Vagina (tissue), 2 donors: ENCODE results near the gene TRAPPC10.

Experiments used
- POLR2A ChIP-seq, 2 donors: fragments of 450-650 bp; IDR thresholded peaks; one replicate each; pipeline ENCODE4 v1.6.1; 2017; ENCODE audit warnings: antibody characterized with exemption in 2 of 2, mild to moderate bottlenecking in 2 of 2, moderate library complexity in 2 of 2
- POLR2AphosphoS5 ChIP-seq, 2 donors: sonication (generic); formaldehyde crosslinking; IDR thresholded peaks; one replicate each; pipeline ENCODE4 v1.9.0; 2017; ENCODE audit warnings: antibody characterized with exemption in 2 of 2, mild to moderate bottlenecking in 2 of 2, low read depth in 1 of 2; ENCODE audit not compliant: insufficient read depth in 1 of 2
- TF ChIP-seq, protein P1 (sequence below), 3 experiments: fragments of 450-650 bp in 2 of 3; fragments of 200-600 bp in 1 of 3; sonication (generic) in 1 of 3; IDR thresholded peaks; one replicate each; pipeline ENCODE4 v1.5.1; 2017 to 2019; ENCODE audit warnings: antibody characterized with exemption in 3 of 3, mild to moderate bottlenecking in 2 of 3, moderate library complexity in 2 of 3

DNA sequence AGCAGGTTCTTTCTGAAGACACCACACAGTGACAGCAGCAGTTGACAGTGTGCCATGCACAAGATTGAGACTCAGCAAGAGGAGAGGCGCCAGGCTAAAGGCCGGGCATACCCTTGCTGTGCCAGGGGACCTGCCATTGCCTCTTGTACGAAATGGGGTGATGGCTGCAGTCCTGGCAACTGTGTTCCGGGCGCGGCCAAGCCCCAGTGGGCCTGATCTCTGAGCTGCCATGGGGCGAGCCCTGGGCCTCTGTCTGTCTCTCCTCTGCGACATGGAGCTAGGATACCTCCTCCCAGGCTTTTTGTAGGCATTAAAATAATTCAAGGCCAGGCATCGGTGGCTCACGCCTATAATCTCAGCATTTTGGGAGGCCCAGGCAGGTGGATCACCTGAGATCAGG lies 9.6 kb upstream of the TRAPPC10 start:
- TF ChIP-seq, protein P1, sequence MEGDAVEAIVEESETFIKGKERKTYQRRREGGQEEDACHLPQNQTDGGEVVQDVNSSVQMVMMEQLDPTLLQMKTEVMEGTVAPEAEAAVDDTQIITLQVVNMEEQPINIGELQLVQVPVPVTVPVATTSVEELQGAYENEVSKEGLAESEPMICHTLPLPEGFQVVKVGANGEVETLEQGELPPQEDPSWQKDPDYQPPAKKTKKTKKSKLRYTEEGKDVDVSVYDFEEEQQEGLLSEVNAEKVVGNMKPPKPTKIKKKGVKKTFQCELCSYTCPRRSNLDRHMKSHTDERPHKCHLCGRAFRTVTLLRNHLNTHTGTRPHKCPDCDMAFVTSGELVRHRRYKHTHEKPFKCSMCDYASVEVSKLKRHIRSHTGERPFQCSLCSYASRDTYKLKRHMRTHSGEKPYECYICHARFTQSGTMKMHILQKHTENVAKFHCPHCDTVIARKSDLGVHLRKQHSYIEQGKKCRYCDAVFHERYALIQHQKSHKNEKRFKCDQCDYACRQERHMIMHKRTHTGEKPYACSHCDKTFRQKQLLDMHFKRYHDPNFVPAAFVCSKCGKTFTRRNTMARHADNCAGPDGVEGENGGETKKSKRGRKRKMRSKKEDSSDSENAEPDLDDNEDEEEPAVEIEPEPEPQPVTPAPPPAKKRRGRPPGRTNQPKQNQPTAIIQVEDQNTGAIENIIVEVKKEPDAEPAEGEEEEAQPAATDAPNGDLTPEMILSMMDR (IDR thresholded peaks at IDR 0.05) = no peak
- no peak for TF ChIP-seq POLR2A (IDR thresholded peaks at IDR 0.05)
- TF ChIP-seq POLR2AphosphoS5 (IDR thresholded peaks at IDR 0.05; ENCODE audit: insufficient read depth in 1 of 2, low read depth in 1 of 2) = no peak
